Activated naive CD4-positive, alpha-beta T cell treated with anti-CD3 and anti-CD28 coated beads for 36 hours (primary cell): ENCODE data around the gene KY. TPM values are rescaled to one million over a fixed set of nuclear protein-coding genes. Genes with fewer than 3 reads are reported as not detected.

Source experiments
- CTCF ChIA-PET: fragments of 350-600 bp; sonication (Branson Sonifier 250); formaldehyde crosslinking; loops from one replicate; lab custom pipeline; 2021; ENCODE audit warnings: antibody characterized with exemption; lab: Charles Lee
- DNase-seq: peaks from one replicate; pipeline ENCODE4 v3.0.0-alpha.2; 2020
- H3K27ac Mint-ChIP-seq: one replicate; pipeline ENCODE4 v1.8.0; 2021; ENCODE audit warnings: mild to moderate bottlenecking, mixed read lengths
- H3K27me3 Mint-ChIP-seq: one replicate; pipeline ENCODE4 v1.8.0; 2021; ENCODE audit warnings: low read depth, mixed read lengths
- H3K36me3 Mint-ChIP-seq: one replicate; pipeline ENCODE4 v1.8.0; 2021; ENCODE audit warnings: low read depth, mixed read lengths
- H3K4me1 Mint-ChIP-seq: one replicate; pipeline ENCODE4 v1.8.0; 2021; ENCODE audit warnings: low read depth, mixed read lengths
- H3K4me3 Mint-ChIP-seq: one replicate; pipeline ENCODE4 v1.8.0; 2021; ENCODE audit warnings: mild to moderate bottlenecking, moderate library complexity, mixed read lengths
- H3K9me3 Mint-ChIP-seq: one replicate; pipeline ENCODE4 v1.8.0; 2021; ENCODE audit warnings: mixed read lengths
- intact Hi-C: fragments of 100-400 bp; cut with micrococcal nuclease; formaldehyde crosslinking; loops from one replicate; pipeline ENCODE4 v1.15.1; 2023
- total RNA-seq, 2 experiments: library from RNA; stranded (reverse); gene quantifications; one replicate each; pipeline ENCODE4 v1.2.3, GENCODE V29; 2021

KY gene
- total RNA-seq, 2 experiments from 2014 or later = not detected

DNA sequence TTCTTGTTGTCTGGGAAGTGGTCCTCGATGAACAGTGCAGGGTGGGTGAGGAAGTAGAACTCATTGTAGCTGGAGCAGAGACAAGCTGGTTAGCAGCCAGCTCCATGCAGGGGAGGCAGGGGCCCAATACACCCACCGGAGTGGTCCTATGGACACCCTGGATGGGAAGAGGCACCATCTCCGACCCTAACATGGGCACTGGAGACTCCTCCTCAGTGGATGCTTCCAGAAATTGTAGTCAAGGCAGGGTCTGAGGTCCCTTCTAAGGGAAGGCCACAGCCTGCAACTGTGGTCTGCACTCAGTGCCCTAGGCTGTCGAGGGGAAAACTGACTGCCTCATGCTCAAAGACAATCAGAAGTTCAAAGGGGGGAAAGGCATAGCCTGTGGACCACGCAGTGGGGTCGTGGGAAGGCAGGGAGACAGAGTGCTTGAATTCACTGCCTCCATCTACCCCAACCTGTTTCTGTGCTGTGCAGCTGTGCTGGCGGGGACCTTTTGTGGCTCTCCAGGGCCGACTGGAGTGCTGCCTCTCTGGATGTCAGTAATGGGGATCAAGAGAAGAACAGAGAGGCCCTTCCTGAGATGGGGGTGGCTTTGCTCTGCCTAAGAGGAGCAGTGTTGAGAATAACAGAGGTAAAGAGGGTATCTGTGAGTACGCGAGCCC is 41.9 kb downstream of the KY start:
- H3K27ac Mint-ChIP-seq = no peak overlapping the region
- H3K36me3 Mint-ChIP-seq = no peaks in the 10 kb centered on the region
- CTCF ChIA-PET = no interaction called here
- H3K4me1 Mint-ChIP-seq = no peaks in the 10 kb centered on the region
- H3K9me3 Mint-ChIP-seq = no peaks in the 10 kb centered on the region
- no peaks in the 10 kb centered on the region for H3K27me3 Mint-ChIP-seq
- intact Hi-C loops = no loop called here
- H3K4me3 Mint-ChIP-seq = no peak overlapping the region
- no peak for DNase-seq

- intact Hi-C loops = no loop called here
- Mint-ChIP-seq H3K27me3 (no peaks in the 10 kb centered on the region), H3K9me3 (no peaks in the 10 kb centered on the region), H3K4me1 (no peaks in the 10 kb centered on the region), H3K27ac (no peak overlapping the region), H3K36me3 (no peaks in the 10 kb centered on the region), H3K4me3 (no peak overlapping the region)
- CTCF ChIA-PET = no interaction called here
- no peak for DNase-seq
Observed at GRCh38 chr3:134608023-134608770, 42.6 kb downstream of the KY start.

GRCh38 chr3:134607054-134608022 is 43.5 kb downstream of the KY start:
- intact Hi-C loops = no loop called here
- no peaks in the 10 kb centered on the region for H3K9me3 Mint-ChIP-seq

GRCh38 chr3:134606033-134607025 is 44.5 kb downstream of the KY start:
- CTCF ChIA-PET = no interaction called here
- no peaks in the 10 kb centered on the region for H3K4me1 Mint-ChIP-seq
- DNase-seq = no peak
- no peaks in the 10 kb centered on the region for H3K27me3 Mint-ChIP-seq
- no peak overlapping the region for H3K27ac Mint-ChIP-seq
- H3K36me3 Mint-ChIP-seq = no peaks in the 10 kb centered on the region
- H3K4me3 Mint-ChIP-seq = no peak overlapping the region
- intact Hi-C loops = no loop called here
- H3K9me3 Mint-ChIP-seq = no peaks in the 10 kb centered on the region

More at GRCh38 chr3:134607054-134608022, 43.5 kb downstream of the KY start:
- Mint-ChIP-seq H3K4me1 (no peaks in the 10 kb centered on the region), H3K4me3 (no peak overlapping the region), H3K27ac (no peak overlapping the region), H3K27me3 (no peaks in the 10 kb centered on the region), H3K36me3 (no peaks in the 10 kb centered on the region)
- no peak for DNase-seq
- CTCF ChIA-PET = no interaction called here

GRCh38 chr3:134605556-134605955 is 45.3 kb downstream of the KY start:
- intact Hi-C loops = no loop called here
- no peaks in the 10 kb centered on the region for H3K9me3 Mint-ChIP-seq
- no peak for DNase-seq
- H3K4me3 Mint-ChIP-seq = no peak overlapping the region
- CTCF ChIA-PET = no interaction called here
- no peak overlapping the region for H3K27ac Mint-ChIP-seq
- peaks cover 1% of the 10 kb centered on the region for H3K27me3 Mint-ChIP-seq
- peaks cover 2% of the 10 kb centered on the region for H3K4me1 Mint-ChIP-seq
- no peaks in the 10 kb centered on the region for H3K36me3 Mint-ChIP-seq

DNA sequence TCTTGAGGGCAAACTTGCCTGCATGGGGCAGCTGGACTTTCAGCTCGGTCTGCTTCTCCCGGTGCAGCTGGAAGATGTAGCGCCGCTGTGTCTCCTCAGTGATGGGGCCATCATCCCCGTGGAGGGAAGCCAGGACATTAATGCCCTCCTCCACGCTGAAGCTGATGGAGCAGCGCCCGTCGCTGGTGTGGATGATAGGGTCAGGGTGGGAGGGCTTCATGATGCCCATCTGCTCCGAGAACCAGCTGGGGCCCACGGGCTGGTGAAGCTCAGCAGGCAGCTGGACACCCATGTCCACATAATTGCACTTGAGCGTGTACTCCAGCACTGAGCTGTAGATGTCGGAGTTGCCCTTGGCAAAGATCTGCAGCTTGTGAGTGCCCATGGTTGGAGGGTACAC is 46.9 kb downstream of the KY start:
- intact Hi-C loops = loop anchor here (5.0 kb wide), 1 partner anchor 898 kb away; no protein-coding TSS in a partner anchor
- CTCF ChIA-PET = interaction anchor here (0.8 to 1.5 kb wide), 5 partner anchors 10 to 1438 kb away, joined by 3 to 6 read pairs (median 4); no protein-coding TSS in a partner anchor
- H3K4me3 Mint-ChIP-seq = no peak overlapping the region
- H3K27me3 Mint-ChIP-seq = peaks cover 5% of the 10 kb centered on the region
- H3K9me3 Mint-ChIP-seq = no peaks in the 10 kb centered on the region
- H3K27ac Mint-ChIP-seq = no peak overlapping the region
- no peaks in the 10 kb centered on the region for H3K36me3 Mint-ChIP-seq
- H3K4me1 Mint-ChIP-seq = peaks cover 4% of the 10 kb centered on the region
- no peak for DNase-seq

- no peak overlapping the region for H3K27ac Mint-ChIP-seq
- H3K9me3 Mint-ChIP-seq = no peaks in the 10 kb centered on the region
- H3K4me3 Mint-ChIP-seq = no peak overlapping the region
- intact Hi-C loops = loop anchor here (5.0 kb wide), 1 partner anchor 899 kb away; no protein-coding TSS in a partner anchor
- no peak for DNase-seq
- H3K36me3 Mint-ChIP-seq = no peaks in the 10 kb centered on the region
- H3K27me3 Mint-ChIP-seq = peaks cover 5% of the 10 kb centered on the region
- H3K4me1 Mint-ChIP-seq = peaks cover 4% of the 10 kb centered on the region
- CTCF ChIA-PET = interaction anchor here (0.8 to 2.2 kb wide), 3 partner anchors 13 to 152 kb away, joined by 3 to 8 read pairs (median 6); no protein-coding TSS in a partner anchor
Observed at GRCh38 chr3:134603480-134603879, 47.3 kb downstream of the KY start.

- Mint-ChIP-seq H3K27me3 (peaks cover 5% of the 10 kb centered on the region), H3K9me3 (no peaks in the 10 kb centered on the region), H3K4me3 (no peak overlapping the region), H3K4me1 (peaks cover 4% of the 10 kb centered on the region), H3K27ac (no peak overlapping the region), H3K36me3 (no peaks in the 10 kb centered on the region)
- intact Hi-C loops = loop anchor here (5.0 kb wide), 1 partner anchor 900 kb away; no protein-coding TSS in a partner anchor
- CTCF ChIA-PET = interaction anchor here (2.2 kb wide), 1 partner anchor 36 kb away, joined by 8 read pairs; no protein-coding TSS in a partner anchor
- DNase-seq = no peak
Observed at GRCh38 chr3:134602440-134602814, 48.4 kb downstream of the KY start.

GRCh38 chr3:134601539-134602439 is 49.0 kb downstream of the KY start:
- intact Hi-C loops = loop anchor here (1.0 to 5.0 kb wide), 4 partner anchors 39 to 901 kb away; no protein-coding TSS in a partner anchor
- Mint-ChIP-seq H3K36me3 (no peaks in the 10 kb centered on the region), H3K9me3 (no peaks in the 10 kb centered on the region), H3K27me3 (peaks cover 5% of the 10 kb centered on the region), H3K4me1 (peaks cover 4% of the 10 kb centered on the region), H3K4me3 (no peak overlapping the region), H3K27ac (no peak overlapping the region)
- DNase-seq = no peak
- CTCF ChIA-PET = interaction anchor here (0.7 to 3.4 kb wide), 5 partner anchors 10 to 900 kb away, joined by 3 to 25 read pairs (median 6); no protein-coding TSS in a partner anchor

GRCh38 chr3:134600685-134601463 is 49.9 kb downstream of the KY start:
- peak; percentile 74 for DNase-seq
- Mint-ChIP-seq H3K4me3 (no peak overlapping the region), H3K27me3 (peaks cover 5% of the 10 kb centered on the region), H3K27ac (no peak overlapping the region), H3K9me3 (no peaks in the 10 kb centered on the region), H3K4me1 (peaks cover 4% of the 10 kb centered on the region), H3K36me3 (no peaks in the 10 kb centered on the region)
- CTCF ChIA-PET = interaction anchor here (0.7 to 3.4 kb wide), 11 partner anchors 9 to 901 kb away, joined by 3 to 25 read pairs (median 4); no protein-coding TSS in a partner anchor
- intact Hi-C loops = loop anchor here (1.0 to 5.0 kb wide), 6 partner anchors 40 to 1441 kb away; no protein-coding TSS in a partner anchor
